Spleen (tissue), 7 donors: ENCODE data around the gene MUTYH.
"Not testable (repeated sequence)": the region's sequence is repeated elsewhere in the genome, so short reads cannot be mapped to it uniquely, and the experiment has no call there.

Experiments
- POLR2AphosphoS5 ChIP-seq, 3 donors: sonication (generic); formaldehyde crosslinking; IDR thresholded peaks; one replicate each; pipeline ENCODE4 v1.5.1; 2017; ENCODE audit warnings: antibody characterized with exemption in 3 of 3
- TF ChIP-seq, protein P1 (sequence below), 11 experiments: fragments of 200-600 bp in 7 of 11; fragments of 450-650 bp in 4 of 11; sonication (generic) in 4 of 11; IDR thresholded peaks in 8 of 11; conservative IDR thresholded peaks in 3 of 11; 1 replicate in 7 of 11; 2 replicates in 4 of 11; pipeline versions ENCODE4 v1.4.0 to v1.8.0; 2016 to 2021; ENCODE audit warnings: antibody characterized with exemption in 11 of 11, inconsistent platforms in 4 of 11, mild to moderate bottlenecking in 1 of 11
- donor health status: DM: no; HTN: no; CAD: no; lungs with moderate emphysema.
- donor health status: DM: no; HTN: no; CAD: no.
- donor health status: DM: no; HTN: no; CAD: no.

GRCh38 chr1:45284858-45285257 lies 55.4 kb downstream of the MUTYH start:
- TF ChIP-seq, protein P1, sequence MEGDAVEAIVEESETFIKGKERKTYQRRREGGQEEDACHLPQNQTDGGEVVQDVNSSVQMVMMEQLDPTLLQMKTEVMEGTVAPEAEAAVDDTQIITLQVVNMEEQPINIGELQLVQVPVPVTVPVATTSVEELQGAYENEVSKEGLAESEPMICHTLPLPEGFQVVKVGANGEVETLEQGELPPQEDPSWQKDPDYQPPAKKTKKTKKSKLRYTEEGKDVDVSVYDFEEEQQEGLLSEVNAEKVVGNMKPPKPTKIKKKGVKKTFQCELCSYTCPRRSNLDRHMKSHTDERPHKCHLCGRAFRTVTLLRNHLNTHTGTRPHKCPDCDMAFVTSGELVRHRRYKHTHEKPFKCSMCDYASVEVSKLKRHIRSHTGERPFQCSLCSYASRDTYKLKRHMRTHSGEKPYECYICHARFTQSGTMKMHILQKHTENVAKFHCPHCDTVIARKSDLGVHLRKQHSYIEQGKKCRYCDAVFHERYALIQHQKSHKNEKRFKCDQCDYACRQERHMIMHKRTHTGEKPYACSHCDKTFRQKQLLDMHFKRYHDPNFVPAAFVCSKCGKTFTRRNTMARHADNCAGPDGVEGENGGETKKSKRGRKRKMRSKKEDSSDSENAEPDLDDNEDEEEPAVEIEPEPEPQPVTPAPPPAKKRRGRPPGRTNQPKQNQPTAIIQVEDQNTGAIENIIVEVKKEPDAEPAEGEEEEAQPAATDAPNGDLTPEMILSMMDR (IDR thresholded peaks at IDR 0.05 in 8 of 11, conservative IDR thresholded peaks at IDR 0.05 in 3 of 11) = not testable (repeated sequence)
- not testable (repeated sequence) for TF ChIP-seq POLR2AphosphoS5 (IDR thresholded peaks at IDR 0.05)
